IMR-90 (cell line): ENCODE measurements around the gene PELI3. TPM values are rescaled to one million over a fixed set of nuclear protein-coding genes. Genes with fewer than 3 reads are reported as not detected.

Experiments
- ATAC-seq: fragments of 200-7000 bp; cut with Tn5 transposase; 2 replicates; pipeline ENCODE4 v1.9.1; 2020; ENCODE audit warnings: low read depth, mild to moderate bottlenecking, moderate library complexity
- BruUV-seq: library from RNA; stranded (reverse); fragments of 400-500 nt; replicated peaks from 2 replicates; lab custom pipeline; 2021; lab: Mats Ljungman, UMichigan
- CTCF ChIA-PET: fragments of 300-600 bp; formaldehyde crosslinking; extraction: SDS; loops from one replicate; lab custom pipeline; 2021; ENCODE audit warnings: antibody characterized with exemption; lab: Yijun Ruan, JAX
- POLR2A ChIA-PET: fragments of 300-600 bp; sonication (Branson Sonifier 250); formaldehyde crosslinking; loops from one replicate; lab custom pipeline; 2022; ENCODE audit warnings: antibody characterized with exemption; ENCODE audit not compliant: unreplicated experiment; lab: Charles Lee
- DNase-seq: peaks from one replicate; pipeline ENCODE4 v3.0.0; 2013
- H2AFZ ChIP-seq: replicated peaks from 2 replicates; pipeline ENCODE3; 2013; ENCODE audit warnings: low read length, mild to moderate bottlenecking; ENCODE audit not compliant: poor library complexity
- H2AK5ac ChIP-seq: 2 replicates; pipeline ENCODE4 v1.6.1; 2013; ENCODE audit warnings: low read depth, low read length, inconsistent platforms
- H2AK9ac ChIP-seq: replicated peaks from 2 replicates; pipeline ENCODE3; 2013; ENCODE audit warnings: mild to moderate bottlenecking, low read depth, low read length, moderate library complexity; ENCODE audit not compliant: poor library complexity
- H2BK120ac ChIP-seq: 2 replicates; pipeline ENCODE4 v1.6.1; 2013; ENCODE audit warnings: low read depth, low read length, inconsistent platforms
- H2BK15ac ChIP-seq: 3 replicates; pipeline ENCODE4 v1.6.1; 2013; ENCODE audit warnings: low read depth, low read length, inconsistent platforms
- H2BK20ac ChIP-seq: 2 replicates; pipeline ENCODE4 v1.6.1; 2013; ENCODE audit warnings: low read depth, mild to moderate bottlenecking, inconsistent platforms, low read length, moderate library complexity
- H2BK5ac ChIP-seq: 2 replicates; pipeline ENCODE4 v1.6.1; 2013; ENCODE audit warnings: mild to moderate bottlenecking, low read depth, low read length, inconsistent platforms; ENCODE audit not compliant: poor library complexity, severe bottlenecking
- H3K14ac ChIP-seq: replicated peaks from 2 replicates; pipeline ENCODE4 v1.6.1; 2013; ENCODE audit warnings: low read depth, low read length, inconsistent platforms
- H3K18ac ChIP-seq: 2 replicates; pipeline ENCODE4 v1.6.1; 2013; ENCODE audit warnings: low read depth, low read length, control low read depth
- H3K23ac ChIP-seq: 2 replicates; pipeline ENCODE4 v1.6.1; 2013; ENCODE audit warnings: low read depth, low read length, inconsistent platforms
- H3K27ac ChIP-seq: 2 replicates; pipeline ENCODE4 v1.5.1; 2013; ENCODE audit warnings: mild to moderate bottlenecking, control low read depth, low read length; ENCODE audit not compliant: insufficient read depth
- H3K27me3 ChIP-seq: 2 replicates; pipeline ENCODE4 v1.6.1; 2013; ENCODE audit warnings: low read length; ENCODE audit not compliant: control insufficient read depth, insufficient read depth
- H3K36me3 ChIP-seq: 2 replicates; pipeline ENCODE4 v1.6.1; 2013; ENCODE audit warnings: low read length, mixed read lengths; ENCODE audit not compliant: control insufficient read depth, insufficient read depth
- H3K4ac ChIP-seq: 2 replicates; pipeline ENCODE4 v1.6.1; 2013; ENCODE audit warnings: low read depth, low read length, inconsistent platforms
- H3K4me1 ChIP-seq: 2 replicates; pipeline ENCODE4 v1.6.1; 2013; ENCODE audit warnings: low read length, mixed read lengths; ENCODE audit not compliant: control insufficient read depth, insufficient read depth
- H3K4me2 ChIP-seq: 2 replicates; pipeline ENCODE4 v1.6.1; 2013; ENCODE audit warnings: low read depth, mild to moderate bottlenecking, control low read depth, low read length, moderate library complexity
- H3K4me3 ChIP-seq: 2 replicates; pipeline ENCODE4 v1.5.1; 2013; ENCODE audit warnings: low read depth, mild to moderate bottlenecking, control low read depth, low read length, moderate library complexity; ENCODE audit not compliant: insufficient read depth
- H3K56ac ChIP-seq: 2 replicates; pipeline ENCODE4 v1.6.1; 2013; ENCODE audit warnings: low read length, inconsistent platforms; ENCODE audit not compliant: insufficient read depth; ENCODE audit errors: extremely low read depth
- H3K79me1 ChIP-seq, 2 experiments: 2 replicates each; pipeline ENCODE4 v1.6.1; 2013; ENCODE audit warnings: low read length in 2 of 2, inconsistent platforms in 1 of 2, low read depth in 1 of 2
- H3K9ac ChIP-seq: 2 replicates; pipeline ENCODE4 v1.6.1; 2013; ENCODE audit warnings: low read depth, low read length, control low read depth
- H3K9me1 ChIP-seq: 2 replicates; pipeline ENCODE4 v1.6.1; 2013; ENCODE audit warnings: low read length, inconsistent platforms; ENCODE audit not compliant: insufficient read depth
- H3K9me3 ChIP-seq: 2 replicates; pipeline ENCODE4 v1.6.1; 2013; ENCODE audit warnings: low read length; ENCODE audit not compliant: control insufficient read depth, insufficient read depth
- H4K20me1 ChIP-seq: 2 replicates; pipeline ENCODE4 v1.6.1; 2013; ENCODE audit warnings: low read length, inconsistent platforms; ENCODE audit not compliant: insufficient read depth
- H4K5ac ChIP-seq: 2 replicates; pipeline ENCODE4 v1.6.1; 2013; ENCODE audit warnings: mild to moderate bottlenecking, low read depth, low read length, control low read depth
- H4K8ac ChIP-seq, 2 experiments: 2 replicates each; pipeline ENCODE4 v1.6.1; 2013; ENCODE audit warnings: low read depth in 2 of 2, low read length in 2 of 2, control low read depth in 1 of 2, inconsistent platforms in 1 of 2
- H4K91ac ChIP-seq: 2 replicates; pipeline ENCODE4 v1.6.1; 2013; ENCODE audit warnings: low read depth, low read length, inconsistent platforms; ENCODE audit not compliant: insufficient read depth
- FOS ChIP-seq: fragments of 150-350 bp; IDR thresholded peaks from 2 replicates; pipeline ENCODE4 v1.6.1; 2016; ENCODE audit warnings: low read depth, low read length
- MAFK ChIP-seq: IDR thresholded peaks from 2 replicates; pipeline ENCODE4 v1.6.1; 2012; ENCODE audit warnings: low read depth, low read length, improper control_type of control experiment
- NFE2L2 ChIP-seq: fragments of 150-350 bp; IDR thresholded peaks from 2 replicates; pipeline ENCODE4 v1.6.1; 2016; ENCODE audit warnings: low read depth, mild to moderate bottlenecking, low read length
- POLR2A ChIP-seq: IDR thresholded peaks from 2 replicates; pipeline ENCODE4 v1.6.1; 2012; ENCODE audit warnings: mild to moderate bottlenecking, low read depth, low read length
- RAD21 ChIP-seq: IDR thresholded peaks from 2 replicates; pipeline ENCODE4 v1.6.1; 2012; ENCODE audit warnings: low read length, improper control_type of control experiment
- SMC3 ChIP-seq: fragments of 150-350 bp; IDR thresholded peaks from 2 replicates; pipeline ENCODE4 v1.6.1; 2016; ENCODE audit warnings: low read depth, mild to moderate bottlenecking, antibody characterized with exemption, low read length, moderate library complexity
- USF2 ChIP-seq: fragments of 150-350 bp; IDR thresholded peaks from 2 replicates; pipeline ENCODE4 v1.6.1; 2017; ENCODE audit warnings: mild to moderate bottlenecking, antibody characterized with exemption, low read length, low read depth
- WGBS, 2 experiments: methylation state at CpG; one replicate each; pipeline versions ENCODE4 v1.1.5 to v1.1.7; 2013; ENCODE audit warnings: missing lambda C conversion rate in 2 of 2; ENCODE audit not compliant: insufficient read length in 1 of 2; ENCODE audit errors: extremely low coverage in 2 of 2; 5-methylcytosine and 5-hydroxymethylcytosine counted together
- dilution Hi-C: fragments of 300-500 bp; cut with HindIII; formaldehyde crosslinking; loops from one replicate; pipeline ENCODE4 v1.14.3; 2018; ENCODE audit warnings: low sequenced_read_pairs; ENCODE audit not compliant: unreplicated experiment
- in situ Hi-C: fragments of 300-500 bp; cut with MboI; formaldehyde crosslinking; loops from 3 replicates; pipeline ENCODE4 v1.14.3; 2019; ENCODE audit warnings: low sequenced_read_pairs, inconsistent platforms, mixed read lengths
- intact Hi-C: fragments of 100-400 bp; cut with micrococcal nuclease; formaldehyde crosslinking; loops from 2 replicates; pipeline ENCODE4 v1.10.0; 2022
- polyA plus RNA-seq, 3 experiments: library from polyadenylated mRNA; depleted of rRNA; stranded (reverse); fragments of >200 nt; gene quantifications; 2 replicates each; pipeline ENCODE4 v1.2.3, GENCODE V29; 2012; ENCODE audit warnings: low replicate concordance in 1 of 3
- total RNA-seq: library from RNA; depleted of rRNA; stranded (reverse); fragments of >200 nt; gene quantifications from 2 replicates; pipeline ENCODE4 v1.2.3, GENCODE V29; 2012

Gene PELI3
- total and polyA plus RNA-seq, 2 of the 4 experiments (the other 2 are of a cell fraction), result 5.0 to 6.3 TPM

GRCh38 chr11:66473608-66474515 lies 7.2 kb downstream of the PELI3 start (continued):
- TF ChIP-seq NFE2L2 (no peak), FOS (no peak)

- Histone ChIP-seq H4K20me1 (peaks cover 11% of the 10 kb centered on the region; the same call in 1 of the 2 replicates), H3K4ac (no peak overlapping the region), H3K56ac (no peak overlapping the region), H3K4me2 (no peak overlapping the region), H2BK120ac (no peak overlapping the region), H3K9ac (no peak overlapping the region), H4K91ac (no peak overlapping the region), H3K4me3 (no peak overlapping the region), H2BK20ac (no peak overlapping the region), H2BK5ac (no peak overlapping the region), H3K23ac (no peak overlapping the region), H3K27ac (no peak overlapping the region), H3K9me1 (0 out of 2 replicates have a peak, but pooled peaks cover 11% of the 10 kb centered on the region), H2AK9ac (no peak overlapping the region), H3K4me1 (peaks cover 5% of the 10 kb centered on the region), H4K5ac (no peak overlapping the region), H3K36me3 (peaks cover 29% of the 10 kb centered on the region), H3K9me3 (no peaks in the 10 kb centered on the region), H3K14ac (no peak overlapping the region), H3K27me3 (no peaks in the 10 kb centered on the region), H3K18ac (no peak overlapping the region), H2AFZ (no peak overlapping the region), H3K79me1 (peaks cover 14 to 39% of the 10 kb centered on the region in 2 experiments), H2AK5ac (no peak overlapping the region), H2BK15ac (no peak overlapping the region), H4K8ac (no peak overlapping the region)
- no peak for TF ChIP-seq SMC3
- TF ChIP-seq USF2, result no peak
- no peak for TF ChIP-seq RAD21
- TF ChIP-seq MAFK, result no peak
- TF ChIP-seq POLR2A, result no peak
- intact Hi-C loops, result no loop called here
- ChIA-PET POLR2A (no interaction called here), CTCF (no interaction called here)
- WGBS, 2 experiments, result 94% methylated on average over 31 of the region's 44 CpGs; no CpG with 5 or more reads in 1 of the 2 experiments
- dilution Hi-C loops, result no loop called here
- no peak for DNase-seq
- no TSS peak for BruUV-seq
- in situ Hi-C loops, result no loop called here
- ATAC-seq, result no peak
Observed at GRCh38 chr11:66475349-66476172, 8.9 kb downstream of the PELI3 start.
